A549 treated with CpdA at 1 μM for 4 hours (cell line): ENCODE data around the gene FJX1. TPM values are rescaled to one million over a fixed set of nuclear protein-coding genes. Genes with fewer than 3 reads are reported as not detected.

Source experiments
- total RNA-seq: library from RNA; stranded (reverse); fragments of 200-300 nt; extraction: Qiagen RNA extraction; gene quantifications from 5 replicates; pipeline ENCODE4 v1.2.3, GENCODE V29; 2022; ENCODE audit warnings: low read depth

FJX1 gene
- 26.4 to 46.4 TPM (median 40.3 TPM) in 5 replicates for total RNA-seq

GRCh38 chr11:35617687-35618496 is at the start of gene FJX1:
Gene FJX1 (plus strand): TSS chr11:35618460. CDS start chr11:35618637, 177 bp downstream.

GRCh38 chr11:35662649-35663407 is 44.6 kb downstream of the FJX1 start, which contains the start of gene TRIM44:
Gene TRIM44 (plus strand): TSS chr11:35662775. CDS start chr11:35663112, 337 bp downstream.

Other genes starting within 250 kb of the FJX1 start
- 0.03 to 0.12 TPM (median 0.08 TPM) in 5 replicates for gene SLC1A2, start 198.9 kb upstream of the FJX1 start, total RNA-seq
- gene PAMR1, start 92.8 kb upstream of the FJX1 start, total RNA-seq, result not detected in 5 replicates
- gene TRIM44, start 44.3 kb downstream of the FJX1 start, total RNA-seq, result 22.5 to 29.0 TPM (median 27.1 TPM) in 5 replicates